ENCODE results near the gene EIF4A2.
"Not testable (repeated sequence)": the region's sequence is repeated elsewhere in the genome, so short reads cannot be mapped to it uniquely, and the experiment has no call there.

EIF4A2 gene

DNA sequence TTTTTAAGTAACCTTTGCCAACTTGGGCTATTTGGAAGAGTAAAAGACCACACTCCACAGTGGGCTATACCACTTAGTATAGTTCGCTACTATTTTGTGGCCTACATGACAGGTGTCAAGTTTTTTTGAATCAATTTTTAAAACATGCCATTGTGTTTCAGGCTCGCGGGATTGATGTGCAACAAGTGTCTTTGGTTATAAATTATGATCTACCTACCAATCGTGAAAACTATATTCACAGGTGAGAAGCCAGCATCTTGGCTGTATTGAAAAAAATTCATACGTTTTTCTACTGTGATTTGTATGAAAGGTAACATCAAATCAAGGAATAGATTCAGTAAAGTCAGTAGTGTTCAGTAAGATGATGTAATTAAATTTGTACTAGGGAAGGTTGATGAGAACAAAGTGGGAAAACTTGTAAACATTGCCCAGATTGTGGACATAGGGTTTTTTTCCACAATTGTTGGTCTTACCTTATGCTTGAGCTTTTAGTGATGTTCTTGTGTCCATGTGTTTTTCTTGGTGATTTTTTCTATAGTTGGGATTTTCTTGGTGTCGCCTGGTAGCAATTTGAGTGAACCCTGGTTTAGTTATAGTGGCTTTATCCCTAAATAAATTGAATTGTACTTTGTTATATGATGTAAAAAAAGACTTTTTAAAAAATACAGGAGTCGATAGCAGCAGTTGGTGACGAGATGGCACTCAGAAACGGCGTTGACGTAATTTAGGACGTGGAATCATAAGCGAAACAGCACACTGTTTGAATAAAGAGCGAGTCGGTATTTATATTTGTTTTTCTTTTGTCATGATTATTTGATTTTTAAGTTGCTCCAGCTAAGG, 4.5 kb downstream of the EIF4A2 start:
- no peak overlapping the region for H3K4me3 ChIP-seq (ENCODE audit: low read length)
- H3K4me1 ChIP-seq (ENCODE audit: control insufficient read depth, insufficient read depth, low read length) = peaks cover 23% of the 10 kb centered on the region
- peak overlapping the region; percentile 15 for H3K9ac ChIP-seq (ENCODE audit: low read length)
- H3K36me3 ChIP-seq (ENCODE audit: control insufficient read depth, insufficient read depth, low read length) = peaks cover 24% of the 10 kb centered on the region
- H3K27me3 ChIP-seq (ENCODE audit: control insufficient read depth, insufficient read depth, low read length) = no peaks in the 10 kb centered on the region
- no peaks in the 10 kb centered on the region for H3K9me3 ChIP-seq (ENCODE audit: control insufficient read depth, low read length)

DNA sequence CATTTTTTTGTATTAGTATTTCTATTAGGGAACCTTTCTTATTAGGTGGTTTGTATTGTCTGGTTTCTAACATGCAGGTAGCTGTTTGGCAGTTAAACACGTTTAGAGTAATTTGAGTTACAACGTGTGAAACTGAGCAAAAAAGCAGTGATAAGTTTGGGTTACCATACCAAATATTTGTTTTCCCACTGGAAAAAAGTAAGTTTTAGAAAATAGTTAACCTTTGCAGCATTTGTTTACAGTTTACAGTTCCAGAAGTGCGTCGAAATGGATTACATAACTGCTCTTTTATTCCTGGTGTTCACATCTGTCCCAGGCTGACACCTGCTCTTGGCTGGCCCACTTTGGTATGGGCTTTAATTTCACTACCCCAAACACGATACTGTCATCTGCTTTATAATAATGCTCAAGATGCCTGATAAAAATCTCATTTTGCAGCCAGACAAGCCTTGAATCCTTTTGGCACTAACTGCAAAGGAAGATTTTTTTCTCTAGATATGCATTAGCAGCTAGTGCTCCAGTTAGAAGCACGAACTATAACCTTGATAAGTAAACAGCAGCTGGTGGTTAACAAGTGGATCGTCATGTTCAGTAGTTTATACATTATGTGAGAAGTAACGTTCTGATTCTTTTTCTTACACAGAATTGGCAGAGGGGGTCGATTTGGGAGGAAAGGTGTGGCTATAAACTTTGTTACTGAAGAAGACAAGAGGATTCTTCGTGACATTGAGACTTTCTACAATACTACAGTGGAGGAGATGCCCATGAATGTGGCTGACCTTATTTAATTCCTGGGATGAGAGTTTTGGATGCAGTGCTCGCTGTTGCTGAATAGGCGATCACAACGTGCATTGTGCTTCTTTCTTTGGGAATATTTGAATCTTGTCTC, 5.3 kb downstream of the EIF4A2 start:
- Histone ChIP-seq H3K9ac (ENCODE audit: low read length) (no peak overlapping the region), H3K27me3 (ENCODE audit: control insufficient read depth, insufficient read depth, low read length) (no peaks in the 10 kb centered on the region), H3K4me3 (ENCODE audit: low read length) (no peak overlapping the region), H3K9me3 (ENCODE audit: control insufficient read depth, low read length) (no peaks in the 10 kb centered on the region), H3K36me3 (ENCODE audit: control insufficient read depth, insufficient read depth, low read length) (peaks cover 24% of the 10 kb centered on the region), H3K4me1 (ENCODE audit: control insufficient read depth, insufficient read depth, low read length) (peaks cover 23% of the 10 kb centered on the region)

DNA sequence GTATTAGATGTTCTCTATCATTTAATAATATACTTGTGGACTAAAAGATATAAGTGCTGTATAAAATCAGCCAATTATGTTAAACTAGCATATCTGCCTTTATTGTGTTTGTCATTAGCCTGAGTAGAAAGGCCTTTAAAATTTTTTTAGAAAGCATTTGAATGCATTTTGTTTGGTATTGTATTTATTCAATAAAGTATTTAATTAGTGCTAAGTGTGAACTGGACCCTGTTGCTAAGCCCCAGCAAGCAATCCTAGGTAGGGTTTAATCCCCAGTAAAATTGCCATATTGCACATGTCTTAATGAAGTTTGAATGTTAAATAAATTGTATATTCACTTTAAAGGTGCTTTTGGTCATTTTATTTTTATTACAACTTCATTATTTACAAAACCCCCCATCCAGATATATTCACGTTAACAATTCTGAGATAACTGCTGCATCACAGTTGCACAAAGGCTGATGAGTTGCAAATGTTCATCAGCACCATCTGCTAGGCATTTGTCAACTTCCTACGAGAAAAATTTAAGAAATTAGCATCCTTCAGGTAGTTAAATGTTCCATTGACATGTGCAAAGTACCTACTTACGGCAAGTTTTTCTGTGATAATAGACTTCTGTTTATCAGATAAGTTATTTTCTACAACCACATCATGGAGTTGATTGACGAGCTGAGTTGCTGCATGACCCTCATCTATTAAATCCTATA, 6.3 kb downstream of the EIF4A2 start:
- no peaks in the 10 kb centered on the region for H3K9me3 ChIP-seq (ENCODE audit: control insufficient read depth, low read length)
- peaks cover 23% of the 10 kb centered on the region for H3K4me1 ChIP-seq (ENCODE audit: control insufficient read depth, insufficient read depth, low read length)
- H3K27me3 ChIP-seq (ENCODE audit: control insufficient read depth, insufficient read depth, low read length) = no peaks in the 10 kb centered on the region
- peaks cover 22% of the 10 kb centered on the region for H3K36me3 ChIP-seq (ENCODE audit: control insufficient read depth, insufficient read depth, low read length)
- H3K4me3 ChIP-seq (ENCODE audit: low read length) = no peak overlapping the region
- no peak overlapping the region for H3K9ac ChIP-seq (ENCODE audit: low read length)

- no peaks in the 10 kb centered on the region for H3K27me3 ChIP-seq (ENCODE audit: control insufficient read depth, insufficient read depth, low read length)
- no peak overlapping the region for H3K4me3 ChIP-seq (ENCODE audit: low read length)
- H3K9me3 ChIP-seq (ENCODE audit: control insufficient read depth, low read length) = no peaks in the 10 kb centered on the region
- H3K4me1 ChIP-seq (ENCODE audit: control insufficient read depth, insufficient read depth, low read length) = peaks cover 23% of the 10 kb centered on the region
- H3K36me3 ChIP-seq (ENCODE audit: control insufficient read depth, insufficient read depth, low read length) = peaks cover 16% of the 10 kb centered on the region
- no peak overlapping the region for H3K9ac ChIP-seq (ENCODE audit: low read length)
Measured at GRCh38 chr3:186790261-186790981, 7.0 kb downstream of the EIF4A2 start.

GRCh38 chr3:186798239-186798874, 15.0 kb downstream of the EIF4A2 start:
- H3K27me3 ChIP-seq (ENCODE audit: control insufficient read depth, insufficient read depth, low read length) = no peaks in the 10 kb centered on the region
- no peaks in the 10 kb centered on the region for H3K9me3 ChIP-seq (ENCODE audit: control insufficient read depth, low read length)
- no peak overlapping the region for H3K4me3 ChIP-seq (ENCODE audit: low read length)
- no peaks in the 10 kb centered on the region for H3K4me1 ChIP-seq (ENCODE audit: control insufficient read depth, insufficient read depth, low read length)
- H3K9ac ChIP-seq (ENCODE audit: low read length) = no peak overlapping the region
- H3K36me3 ChIP-seq (ENCODE audit: control insufficient read depth, insufficient read depth, low read length) = no peaks in the 10 kb centered on the region

DNA sequence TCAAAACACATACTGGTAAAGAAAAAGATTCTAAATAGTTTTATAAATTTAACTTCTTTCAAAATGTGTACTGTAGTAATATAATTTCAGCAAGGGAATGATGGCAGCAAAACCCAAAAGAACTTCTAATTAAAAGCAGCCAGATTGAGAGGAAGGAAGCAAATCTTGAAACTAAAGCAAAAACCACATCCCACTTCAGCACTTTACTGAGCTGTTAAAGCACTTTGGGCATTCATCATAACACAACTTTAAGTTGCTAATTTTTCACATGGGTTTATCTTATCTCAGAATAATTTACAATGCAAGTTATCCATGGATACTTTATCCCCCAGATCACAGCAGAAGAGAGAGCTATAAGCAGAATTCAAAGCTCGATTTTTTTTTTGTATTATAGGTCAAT, 16.9 kb downstream of the EIF4A2 start:
- Histone ChIP-seq H3K27me3 (ENCODE audit: control insufficient read depth, insufficient read depth, low read length) (no peaks in the 10 kb centered on the region), H3K9ac (ENCODE audit: low read length) (no peak overlapping the region), H3K4me1 (ENCODE audit: control insufficient read depth, insufficient read depth, low read length) (no peaks in the 10 kb centered on the region), H3K4me3 (ENCODE audit: low read length) (no peak overlapping the region), H3K9me3 (ENCODE audit: control insufficient read depth, low read length) (no peaks in the 10 kb centered on the region), H3K36me3 (ENCODE audit: control insufficient read depth, insufficient read depth, low read length) (no peaks in the 10 kb centered on the region)

GRCh38 chr3:186802701-186803100, 19.3 kb downstream of the EIF4A2 start:
- Histone ChIP-seq H3K9ac (ENCODE audit: low read length) (no peak overlapping the region), H3K36me3 (ENCODE audit: control insufficient read depth, insufficient read depth, low read length) (no peaks in the 10 kb centered on the region), H3K4me1 (ENCODE audit: control insufficient read depth, insufficient read depth, low read length) (peaks cover 6% of the 10 kb centered on the region), H3K9me3 (ENCODE audit: control insufficient read depth, low read length) (no peaks in the 10 kb centered on the region), H3K4me3 (ENCODE audit: low read length) (no peak overlapping the region), H3K27me3 (ENCODE audit: control insufficient read depth, insufficient read depth, low read length) (no peaks in the 10 kb centered on the region)

- not testable (repeated sequence) for H3K36me3 ChIP-seq (ENCODE audit: control insufficient read depth, insufficient read depth, low read length)
Measured at GRCh38 chr3:186803447-186803846, 20.1 kb downstream of the EIF4A2 start.

DNA sequence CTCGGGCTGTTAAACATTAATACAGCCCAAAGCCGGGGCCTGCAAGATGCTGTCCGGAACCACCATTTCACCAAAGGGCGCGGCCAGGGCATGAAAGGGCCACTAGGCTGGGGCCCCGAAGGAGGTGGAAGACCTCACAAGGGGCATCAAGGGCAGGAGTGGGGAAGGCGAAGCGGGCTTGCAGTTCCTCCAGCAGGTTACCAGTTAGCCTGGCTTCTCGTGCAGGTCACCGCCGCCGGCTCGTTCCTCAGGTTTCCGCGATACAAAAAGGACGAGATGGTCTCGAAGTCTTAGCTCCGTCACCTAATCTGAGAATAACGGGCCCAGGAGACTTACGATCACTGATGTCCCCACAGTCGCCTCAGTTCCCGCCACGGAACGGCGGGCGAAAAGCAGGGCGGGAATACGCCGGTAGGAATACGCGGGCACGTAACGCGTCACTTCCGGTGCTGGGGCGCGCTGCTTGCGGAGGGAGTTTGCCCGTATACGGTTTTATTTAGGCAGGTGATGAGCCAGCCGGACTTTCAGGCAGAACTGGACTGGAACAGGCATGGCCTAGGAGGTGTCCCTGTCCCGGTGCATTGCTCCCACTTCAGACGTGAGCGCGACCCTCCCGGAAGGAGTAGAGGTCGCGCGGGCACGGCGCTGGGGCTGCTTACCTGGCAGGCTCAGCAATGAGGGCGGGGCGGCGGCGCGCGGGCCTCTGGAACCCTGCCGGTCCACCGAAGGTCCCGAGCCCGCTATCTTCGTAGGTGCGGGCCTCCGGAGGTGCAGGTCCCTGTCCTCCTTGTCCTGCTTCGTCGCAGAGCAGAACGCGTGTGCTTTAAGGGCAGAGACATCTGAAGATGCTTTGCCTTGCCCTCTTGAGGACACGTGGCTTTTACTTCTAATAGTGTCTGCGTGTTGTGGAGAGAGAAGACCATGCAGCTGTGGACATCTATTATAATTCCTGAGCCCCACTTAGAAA, 23.0 kb downstream of the EIF4A2 start, which contains the start of gene RFC4:
Gene RFC4 (minus strand): TSS at position 394 of the 967 bp plus-strand sequence. CDS start 1,769 bp downstream, outside the sequence.
- Histone ChIP-seq H3K9me3 (ENCODE audit: control insufficient read depth, low read length) (no peaks in the 10 kb centered on the region), H3K4me1 (ENCODE audit: control insufficient read depth, insufficient read depth, low read length) (peaks cover 6% of the 10 kb centered on the region), H3K27me3 (ENCODE audit: control insufficient read depth, insufficient read depth, low read length) (no peaks in the 10 kb centered on the region), H3K9ac (ENCODE audit: low read length) (peak within 1 kb of the TSS; percentile 68), H3K4me3 (ENCODE audit: low read length) (peak within 1 kb of the TSS; percentile 81), H3K36me3 (ENCODE audit: control insufficient read depth, insufficient read depth, low read length) (no peaks in the 10 kb centered on the region)

More at GRCh38 chr3:186803447-186803846, 20.1 kb downstream of the EIF4A2 start:
- not testable (repeated sequence) for H3K9ac ChIP-seq (ENCODE audit: low read length); H3K27me3 ChIP-seq (ENCODE audit: control insufficient read depth, insufficient read depth, low read length); H3K9me3 ChIP-seq (ENCODE audit: control insufficient read depth, low read length); H3K4me1 ChIP-seq (ENCODE audit: control insufficient read depth, insufficient read depth, low read length); H3K4me3 ChIP-seq (ENCODE audit: low read length)

GRCh38 chr3:186807231-186807630, 23.9 kb downstream of the EIF4A2 start:
- Histone ChIP-seq H3K4me3 (ENCODE audit: low read length) (peak overlapping the region; percentile 81), H3K9ac (ENCODE audit: low read length) (no peak overlapping the region), H3K36me3 (ENCODE audit: control insufficient read depth, insufficient read depth, low read length) (no peaks in the 10 kb centered on the region), H3K27me3 (ENCODE audit: control insufficient read depth, insufficient read depth, low read length) (no peaks in the 10 kb centered on the region), H3K4me1 (ENCODE audit: control insufficient read depth, insufficient read depth, low read length) (peaks cover 6% of the 10 kb centered on the region), H3K9me3 (ENCODE audit: control insufficient read depth, low read length) (no peaks in the 10 kb centered on the region)

Data from mucosa of stomach (tissue), 1 donor.